GM19463 (cell line): ENCODE data around the gene SUN5.
"Not testable (repeated sequence)": the region's sequence is repeated elsewhere in the genome, so short reads cannot be mapped to it uniquely, and the experiment has no call there.

ENCODE experiments used
- ATAC-seq: cut with Tn5 transposase; IDR thresholded peaks from one replicate; pipeline ENCODE4 v1.9.1; 2021; ENCODE audit warnings: mild to moderate bottlenecking, moderate library complexity; ENCODE audit not compliant: unreplicated experiment

Gene SUN5

DNA sequence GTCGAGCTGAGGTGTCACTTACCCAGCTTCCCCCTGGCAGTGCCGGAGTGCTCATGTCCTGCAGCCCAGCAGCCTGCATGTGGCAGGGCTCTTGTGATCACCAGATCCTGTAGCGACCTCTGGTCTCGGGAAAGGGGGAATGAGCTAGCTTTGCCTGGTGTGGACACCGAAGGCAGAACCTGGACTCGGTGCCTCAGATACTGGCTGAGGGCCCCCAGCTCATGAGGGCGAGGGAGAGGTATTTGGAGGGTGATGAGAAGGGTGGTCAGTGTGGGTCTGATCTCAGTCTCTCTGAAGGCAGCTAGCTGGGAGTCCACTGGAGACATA is 26.3 kb downstream of the SUN5 start:
- ATAC-seq = no peak

DNA sequence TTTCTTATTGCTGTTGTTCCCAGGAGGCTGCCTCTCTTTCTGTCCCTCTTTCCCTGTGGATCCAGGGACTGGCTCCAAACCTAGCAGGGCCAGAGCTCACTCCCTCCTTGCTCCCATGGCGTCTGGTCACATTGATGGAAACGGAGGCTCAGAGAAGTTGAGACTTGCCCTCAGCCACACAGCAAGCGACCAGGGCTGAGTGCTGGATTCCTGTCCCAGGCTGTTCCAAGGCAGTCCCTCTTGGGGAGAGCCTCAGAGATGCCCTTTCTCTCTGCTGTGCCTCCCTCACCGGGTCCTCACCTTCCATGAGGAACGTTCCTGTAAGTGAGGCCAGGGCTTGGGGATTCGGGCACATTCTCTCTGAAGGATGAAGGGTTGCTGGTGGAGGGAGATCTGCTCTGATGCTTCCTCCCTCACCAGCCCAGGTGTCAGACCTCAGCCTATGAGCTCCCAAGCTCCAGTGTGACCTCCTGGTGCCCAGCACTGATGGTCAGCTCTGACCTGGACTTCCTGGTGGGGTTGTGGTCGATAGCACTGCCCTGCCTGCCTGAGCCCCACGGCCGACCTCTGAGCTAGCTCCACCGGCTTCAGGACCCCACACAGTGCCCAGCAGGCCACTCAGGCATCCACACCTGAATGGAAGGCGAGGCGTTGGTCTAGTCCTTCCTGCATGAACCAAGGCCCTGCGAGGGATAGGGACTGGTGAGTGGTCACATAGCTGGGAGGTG is 26.8 kb downstream of the SUN5 start:
- no peak for ATAC-seq

DNA sequence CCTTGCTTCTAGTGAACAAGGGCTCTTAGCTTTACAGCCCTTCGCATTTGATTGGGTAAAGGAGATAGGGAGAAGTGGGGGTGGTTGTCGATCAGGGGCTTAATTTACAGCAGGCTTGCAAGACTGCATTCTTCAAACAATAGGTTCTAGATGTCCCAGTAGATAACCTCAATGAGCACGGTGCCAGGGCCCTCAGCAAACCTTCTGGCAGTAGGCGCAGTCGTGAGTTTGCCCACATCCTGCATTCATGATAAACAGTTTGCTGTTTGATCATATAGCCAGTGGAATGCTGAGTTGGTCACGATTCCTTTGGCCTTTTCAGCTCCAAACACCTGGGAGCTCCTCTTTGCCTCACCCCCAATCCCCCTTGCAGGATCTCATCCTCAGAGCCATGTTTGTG is 27.5 kb downstream of the SUN5 start:
- no peak for ATAC-seq

DNA sequence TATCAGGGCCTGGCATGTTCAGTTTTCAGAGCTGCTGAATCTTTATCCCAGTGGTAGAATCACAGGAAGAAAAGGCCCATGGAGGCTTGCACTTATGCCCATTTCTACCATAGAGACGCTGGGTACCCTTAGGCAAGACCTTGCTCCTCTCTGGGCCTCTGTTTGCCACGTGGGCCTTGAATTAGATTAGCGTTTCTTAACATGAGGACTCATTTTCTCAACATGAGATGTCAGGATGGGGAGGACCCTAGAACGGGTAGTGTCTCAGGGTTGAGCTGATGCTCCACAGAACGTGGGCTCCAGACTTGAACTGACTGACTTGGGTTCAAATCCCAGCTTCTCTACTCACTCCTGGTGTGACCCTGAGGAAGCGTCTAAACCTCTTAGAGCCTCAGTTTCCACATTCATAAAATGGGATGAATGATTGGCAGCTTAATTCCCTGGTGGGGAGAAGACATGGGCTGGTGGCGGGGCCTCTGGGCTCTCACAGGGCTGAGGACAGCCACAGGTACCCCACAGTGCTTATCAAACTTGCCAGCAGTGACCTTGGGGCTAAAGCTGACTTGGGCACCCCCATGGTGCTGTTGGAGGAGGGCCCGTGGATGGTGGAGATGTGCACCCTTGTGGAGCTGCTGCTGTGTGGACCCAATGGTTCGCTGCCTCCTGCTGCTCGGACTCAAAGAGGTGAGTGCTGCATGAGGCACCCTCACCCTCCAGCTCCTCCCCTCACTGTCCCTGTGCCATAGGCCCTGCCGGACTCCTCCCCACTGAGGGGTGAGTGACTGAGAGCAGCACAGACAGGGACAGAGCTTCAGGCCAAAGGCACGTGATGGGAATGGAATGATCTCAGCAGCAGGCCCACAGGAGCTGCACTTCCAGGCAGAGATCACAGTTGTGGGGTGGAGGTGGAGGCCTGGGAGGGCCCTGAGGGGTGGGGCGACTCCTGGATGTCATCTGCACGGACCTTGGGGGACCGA is 28.2 kb downstream of the SUN5 start:
- no peak for ATAC-seq

- not testable (repeated sequence) for ATAC-seq
Measured at GRCh38 chr20:32975121-32975520, 29.1 kb downstream of the SUN5 start.

DNA sequence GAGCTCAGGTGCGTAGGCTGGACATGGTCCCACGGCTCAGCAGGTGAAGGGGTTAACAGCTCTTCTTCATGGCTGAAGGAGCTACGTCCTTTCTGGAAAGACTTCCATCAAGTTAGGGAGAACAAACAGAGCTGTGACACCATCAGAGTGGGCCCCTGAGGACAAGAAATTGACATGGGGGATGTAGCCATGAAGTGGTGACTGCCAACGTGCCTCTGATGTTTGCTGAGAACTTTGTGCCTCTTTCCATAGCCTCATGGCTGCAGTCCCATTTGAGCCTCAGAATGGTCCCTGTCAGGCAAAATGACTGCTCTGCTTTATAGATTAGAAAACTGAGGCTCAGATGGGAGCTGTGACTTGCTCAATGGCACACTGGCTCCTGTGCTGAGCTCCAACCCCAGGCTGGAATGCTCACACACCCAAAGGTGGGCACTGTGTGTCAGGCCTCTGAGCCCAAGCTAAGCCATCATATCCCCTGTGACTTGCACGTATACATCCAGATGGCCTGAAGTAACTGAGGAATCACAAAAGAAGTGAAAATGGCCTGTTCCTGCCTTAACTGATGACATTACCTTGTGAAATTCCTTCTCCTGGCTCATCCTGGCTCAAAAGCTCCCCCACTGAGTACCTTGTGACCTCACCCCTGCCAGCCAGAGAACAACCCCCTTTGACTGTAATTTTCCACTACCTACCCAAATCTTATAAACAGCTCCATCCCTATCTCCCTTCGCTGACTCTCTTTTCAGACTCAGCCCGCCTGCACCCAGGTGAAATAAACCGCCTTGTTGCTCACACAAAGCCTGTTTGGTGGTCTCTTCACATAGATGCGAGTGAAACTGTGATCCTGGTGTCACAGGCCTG is 29.8 kb downstream of the SUN5 start:
- ATAC-seq = not testable (repeated sequence)

DNA sequence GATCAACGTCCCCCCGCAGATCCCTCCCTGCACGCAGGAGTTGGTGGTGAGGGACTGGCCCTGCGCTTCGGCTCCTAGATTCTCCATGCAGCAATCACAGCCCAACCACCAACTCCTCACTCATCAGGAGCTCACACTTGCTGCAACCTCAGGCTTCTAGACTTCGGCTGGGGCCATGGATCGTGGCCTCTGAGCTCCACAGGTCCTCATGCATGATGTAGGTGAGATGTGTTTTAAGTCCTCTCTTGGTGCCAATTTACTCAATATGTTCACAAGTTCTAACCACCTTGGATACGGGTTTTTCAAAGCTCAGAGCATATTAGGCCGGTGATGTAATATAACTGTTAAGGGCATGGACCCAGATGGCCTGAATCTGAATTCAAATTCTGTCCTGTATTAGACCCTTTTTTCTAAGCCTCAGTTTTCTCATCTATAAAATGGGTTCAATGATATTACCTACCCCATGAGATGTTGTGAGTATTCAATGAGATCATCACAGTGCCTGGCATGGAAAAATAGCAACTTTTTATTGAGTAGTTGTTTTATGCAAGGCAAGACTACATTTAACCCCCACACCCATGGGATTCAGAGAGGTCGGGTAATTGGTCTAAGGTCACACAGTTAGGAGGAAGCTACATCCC is 31.0 kb downstream of the SUN5 start:
- ATAC-seq = no peak

GRCh38 chr20:32972181-32973076 is 31.8 kb downstream of the SUN5 start:
- ATAC-seq = peak; percentile 92

DNA sequence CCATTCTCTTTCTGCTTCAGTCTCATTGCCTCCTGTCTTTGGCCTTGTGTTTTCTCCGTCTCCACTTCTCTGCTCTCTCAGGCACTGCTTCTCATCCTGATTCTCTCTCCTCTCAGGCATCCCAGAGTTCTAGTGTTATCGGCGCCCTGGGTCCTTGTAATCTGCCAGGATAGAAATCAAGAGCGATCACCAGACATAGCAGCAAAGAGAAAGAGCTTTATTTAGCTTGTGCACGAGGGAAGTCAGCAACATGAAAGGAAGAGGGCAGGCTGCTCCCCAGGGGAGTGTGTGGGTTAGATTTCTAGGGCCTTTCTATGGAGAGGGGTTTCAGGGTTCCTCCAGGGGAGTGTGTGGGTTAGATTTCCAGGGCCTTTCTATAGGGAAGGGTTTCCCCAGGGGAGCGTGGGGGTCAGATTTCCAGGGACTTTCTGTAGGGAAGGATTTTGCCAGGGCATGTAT is 32.5 kb downstream of the SUN5 start:
- peak; percentile 25 for ATAC-seq

- ATAC-seq = no peak
Measured at GRCh38 chr20:32970973-32971300, 33.3 kb downstream of the SUN5 start.

GRCh38 chr20:32970115-32970972 is 33.9 kb downstream of the SUN5 start:
- no peak for ATAC-seq

DNA sequence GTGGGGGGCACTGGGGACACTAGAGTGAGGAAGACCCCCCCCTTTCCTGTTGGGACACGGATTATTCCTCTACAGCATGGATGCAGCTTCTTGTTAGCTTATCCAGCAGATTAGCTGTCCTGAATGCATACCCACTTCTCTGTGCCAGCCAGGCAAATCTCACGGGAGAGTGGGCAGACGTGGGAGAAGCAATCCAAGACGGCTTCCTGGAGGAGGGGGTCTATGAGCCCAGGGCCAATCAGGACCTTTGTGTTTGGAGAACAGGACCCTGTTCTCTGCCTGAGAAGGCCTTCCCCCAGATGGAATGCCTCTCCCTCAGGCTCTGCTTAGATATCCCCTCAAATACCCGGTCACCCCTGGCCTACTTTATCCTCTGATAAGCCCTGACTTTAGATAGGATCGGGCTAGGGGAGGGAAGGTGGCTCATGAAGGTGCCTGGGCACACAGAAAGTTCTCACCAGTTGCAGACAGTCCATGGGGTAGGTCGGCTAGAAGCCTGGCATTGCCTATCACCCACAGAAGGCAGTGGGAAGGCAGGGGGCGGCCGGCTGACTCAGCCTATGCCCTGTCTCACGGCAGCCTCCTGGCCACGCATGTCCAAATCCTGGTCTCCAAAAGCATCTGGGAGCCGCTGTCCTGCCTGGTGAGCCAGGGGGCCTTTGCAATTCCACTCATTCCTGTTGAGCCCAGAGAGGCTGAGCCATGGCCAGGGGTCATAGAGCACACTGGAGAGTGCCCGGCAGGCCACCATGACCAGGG is 34.7 kb downstream of the SUN5 start:
- ATAC-seq = no peak

- ATAC-seq = no peak
Measured at GRCh38 chr20:32968478-32969241, 35.6 kb downstream of the SUN5 start.

DNA sequence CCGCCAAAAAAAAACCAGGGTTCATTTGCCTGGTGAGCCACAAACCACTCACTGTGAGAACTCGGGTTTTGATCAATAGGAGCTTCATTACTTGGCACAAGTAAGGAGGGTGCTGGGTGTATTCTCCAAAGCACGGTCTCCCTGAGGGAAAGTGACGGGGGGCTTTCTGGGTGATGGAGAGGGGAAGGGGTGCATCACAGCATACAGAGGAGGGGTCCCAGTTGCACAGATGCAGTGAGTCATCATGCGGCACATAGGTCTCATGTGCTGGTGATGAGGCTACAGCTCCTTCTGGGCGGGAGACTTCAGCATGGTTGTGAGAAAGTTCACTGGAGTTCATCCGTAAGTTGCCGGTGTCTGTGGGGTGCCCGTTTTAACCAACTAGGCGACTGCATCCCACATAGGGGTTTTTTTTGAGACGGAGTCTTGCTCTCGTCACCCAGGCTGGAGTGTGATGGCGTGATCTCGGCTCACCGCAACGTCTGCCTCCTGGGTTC is 36.2 kb downstream of the SUN5 start:
- no peak for ATAC-seq

DNA sequence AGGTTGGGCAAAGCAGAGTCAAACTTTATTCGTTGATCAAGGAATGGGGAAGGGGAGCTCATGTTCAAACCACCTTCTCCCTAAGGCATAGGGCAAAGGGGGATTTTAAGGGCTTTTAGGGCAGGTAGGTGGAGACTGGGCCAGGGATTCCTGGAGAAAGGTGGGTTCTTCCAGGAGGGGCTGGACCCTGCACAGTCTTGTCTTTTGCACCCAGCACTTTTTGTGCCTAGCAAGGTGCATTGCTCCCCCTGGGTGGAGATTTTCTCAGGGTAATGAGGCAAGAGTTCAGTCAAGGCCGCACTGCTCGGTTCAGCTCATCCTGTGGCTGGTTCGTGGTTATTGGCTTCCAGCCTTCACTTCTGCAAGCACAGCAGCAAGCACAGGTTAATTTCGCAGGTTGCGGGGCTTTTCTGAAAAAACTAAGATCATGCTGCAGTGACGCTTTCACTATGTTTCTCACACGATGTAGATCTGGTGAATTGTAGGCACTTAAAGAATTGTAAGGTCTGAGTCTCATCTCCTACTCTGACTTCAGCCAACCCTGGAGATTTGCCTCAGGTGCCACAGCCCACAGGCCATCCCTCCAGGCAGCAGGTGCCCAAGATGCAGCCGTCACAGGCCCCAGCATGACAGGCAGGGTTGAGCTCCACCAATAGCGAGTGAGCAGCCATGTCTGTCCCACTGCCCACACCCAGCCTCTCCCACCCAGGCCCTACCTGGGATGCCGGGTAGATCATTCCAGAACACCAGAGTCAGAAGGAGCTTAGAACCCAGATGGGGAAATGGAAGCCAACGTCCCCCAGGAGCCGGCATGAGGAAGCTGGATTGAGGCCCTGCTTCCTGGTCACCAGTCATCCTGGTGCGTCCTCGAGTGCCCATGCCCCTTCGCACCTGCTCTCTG is 37.1 kb downstream of the SUN5 start:
- no peak for ATAC-seq

DNA sequence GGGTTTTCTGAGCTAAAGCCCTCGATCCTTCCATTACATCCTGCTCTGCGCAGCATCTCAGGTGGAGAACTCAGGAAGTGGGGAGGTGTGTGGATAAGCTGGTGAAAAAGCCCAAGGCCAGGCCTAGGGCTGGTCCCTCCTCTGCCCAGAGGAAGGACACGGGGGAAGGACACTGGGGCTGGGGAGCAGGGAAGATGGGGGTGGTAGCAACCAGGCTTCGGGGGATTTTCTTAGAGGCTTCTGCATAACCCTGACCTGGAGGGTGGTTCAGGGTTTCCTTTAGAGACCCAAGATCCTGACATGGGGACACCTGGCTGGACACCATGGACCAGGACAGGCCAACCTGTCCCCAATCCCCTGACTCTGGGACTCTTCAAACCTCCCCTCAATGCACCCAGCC is 37.9 kb downstream of the SUN5 start:
- ATAC-seq = no peak
